Measurements from ENCODE around the gene EPHA2. TPM values are rescaled to one million over a fixed set of nuclear protein-coding genes. Genes with fewer than 3 reads are reported as not detected.
A peak's percentile ranks its signal among the peaks of the same experiment; 100 is the strongest.

Gene EPHA2
- total RNA-seq (100 to 1,000 TPM in 1 of 5 donors, 10 to 100 TPM in 3, 1 to 10 TPM in 1; 6.7 to 200 (median 42.7) TPM), polyA plus RNA-seq (10 to 100 TPM in 2 of 3 donors, 1 to 10 TPM in 1; 4.6 to 30.4 (median 11.0) TPM)
- long read RNA-seq, donor 1 = 0 reads
- long read RNA-seq, donor 2 = 0 reads
- long read RNA-seq, donor 3 = 0 reads
- long read RNA-seq, donor 4 = 0 reads
- long read RNA-seq, donor 5 = 0 reads
- long read RNA-seq, donor 6 = 0 reads
- long read RNA-seq, donor 7 = 0 reads
- long read RNA-seq, donor 8, partial matches to known transcripts = 0 of 1 reads
- long read RNA-seq, donor 8, other reads (novel, unspliced or antisense) = 0 of 1 reads
- long read RNA-seq, donor 9 = 0 reads
- long read RNA-seq, donor 10 = 0 reads

- no peak for TF ChIP-seq CTCF (IDR thresholded peaks at IDR 0.05)
- peak; percentile 90 to 99 (median 98) for TF ChIP-seq POLR2AphosphoS5 (IDR thresholded peaks at IDR 0.05)
- peak in 2 of 4 donors; percentile 83 to 95 for TF ChIP-seq POLR2A (IDR thresholded peaks at IDR 0.05)
- intact Hi-C loops (cut with DNase I; ENCODE audit: low total_unique reads) = no loop called here
- Histone ChIP-seq H3K36me3 (peaks cover 0 to 4% (median 0%) of the 10 kb centered on the region in 4 donors), H3K27me3 (peaks cover 0 to 9% (median 0%) of the 10 kb centered on the region in 3 donors), H3K4me1 (peaks cover 53 to 70% (median 59%) of the 10 kb centered on the region in 4 donors), H3K9me3 (no peaks in the 10 kb centered on the region), H3K27ac (peak within 1 kb of the TSS; percentile 87 to 95 (median 92)), H3K4me3 (peak within 1 kb of the TSS; percentile 56 to 80 (median 66))
- peak; percentile 95 to 96 for DNase-seq
- WGBS, 5 donors = 2 to 9% (median 4%) methylated on average over 36 to 89 of the region's 89 CpGs
Observed at GRCh38 chr1:16155537-16156410, at the start of gene EPHA2. Gene EPHA2, minus strand, starts transcription at chr1:16156069. Its CDS starts 137 bp downstream, at chr1:16155932.

- DNase-seq = no peak
- H3K27me3 ChIP-seq = no peaks in the 10 kb centered on the region
- peak overlapping the region in 3 of 5 donors; percentile 91 to 98 (median 96) for H3K27ac ChIP-seq
- peaks cover 22 to 46% (median 41%) of the 10 kb centered on the region in 4 donors for H3K4me1 ChIP-seq
- WGBS, 5 donors = 90 to 96% (median 94%) methylated on average over 10 to 11 of the region's 11 CpGs
- H3K4me3 ChIP-seq = no peak overlapping the region
- no peaks in the 10 kb centered on the region for H3K9me3 ChIP-seq
- TF ChIP-seq POLR2A (IDR thresholded peaks at IDR 0.05) = no peak
- no peak for TF ChIP-seq CTCF (IDR thresholded peaks at IDR 0.05)
- TF ChIP-seq POLR2AphosphoS5 (IDR thresholded peaks at IDR 0.05) = no peak
- no peak for TF ChIP-seq EP300 (IDR thresholded peaks at IDR 0.05)
- peaks cover 0 to 43% (median 19%) of the 10 kb centered on the region in 4 donors for H3K36me3 ChIP-seq
- intact Hi-C loops (cut with DNase I; ENCODE audit: low total_unique reads) = no loop called here
Observed at GRCh38 chr1:16205334-16205671, 49.4 kb upstream of the EPHA2 start.

GRCh38 chr1:16204634-16205333 is 48.9 kb upstream of the EPHA2 start:
- WGBS, 5 donors = 80 to 91% (median 86%) methylated on average over 8 to 12 of the region's 12 CpGs
- Histone ChIP-seq H3K27ac (peak overlapping the region in 1 of 5 donors; percentile 91), H3K4me3 (no peak overlapping the region), H3K4me1 (peaks cover 18 to 40% (median 35%) of the 10 kb centered on the region in 4 donors), H3K27me3 (no peaks in the 10 kb centered on the region), H3K36me3 (peaks cover 0 to 48% (median 21%) of the 10 kb centered on the region in 4 donors), H3K9me3 (no peaks in the 10 kb centered on the region)
- TF ChIP-seq EP300 (IDR thresholded peaks at IDR 0.05) = no peak
- peak in 3 of 7 experiments; percentile 6 to 34 (median 32) for TF ChIP-seq CTCF (IDR thresholded peaks at IDR 0.05)
- intact Hi-C loops (cut with DNase I; ENCODE audit: low total_unique reads) = no loop called here
- peak in 1 of 2 donors; percentile 50 for DNase-seq

- no peak overlapping the region for H3K27ac ChIP-seq
- H3K9me3 ChIP-seq = no peaks in the 10 kb centered on the region
- intact Hi-C loops (cut with DNase I; ENCODE audit: low total_unique reads) = no loop called here
- 77 to 98% (median 93%) methylated on average over 2 of the region's 2 CpGs for WGBS, 5 donors
- H3K36me3 ChIP-seq = peaks cover 0 to 53% (median 23%) of the 10 kb centered on the region in 4 donors
- H3K4me3 ChIP-seq = no peak overlapping the region
- H3K4me1 ChIP-seq = peaks cover 15 to 35% (median 30%) of the 10 kb centered on the region in 4 donors
- DNase-seq = no peak
- no peak for TF ChIP-seq POLR2AphosphoS5 (IDR thresholded peaks at IDR 0.05)
- no peak for TF ChIP-seq EP300 (IDR thresholded peaks at IDR 0.05)
- no peak for TF ChIP-seq CTCF (IDR thresholded peaks at IDR 0.05)
- no peak for TF ChIP-seq POLR2A (IDR thresholded peaks at IDR 0.05)
- no peaks in the 10 kb centered on the region for H3K27me3 ChIP-seq
Observed at GRCh38 chr1:16204216-16204615, 48.3 kb upstream of the EPHA2 start.
